GM18517 (cell line): ENCODE results near the gene TMEM156.
A peak's percentile ranks its signal among the peaks of the same experiment; 100 is the strongest.
"Not testable (repeated sequence)": the region's sequence is repeated elsewhere in the genome, so short reads cannot be mapped to it uniquely, and the experiment has no call there.

Source experiments
- ATAC-seq: cut with Tn5 transposase; IDR thresholded peaks from one replicate; pipeline ENCODE4 v1.9.1; 2021; ENCODE audit warnings: mild to moderate bottlenecking, moderate library complexity; ENCODE audit not compliant: unreplicated experiment

TMEM156 gene

DNA sequence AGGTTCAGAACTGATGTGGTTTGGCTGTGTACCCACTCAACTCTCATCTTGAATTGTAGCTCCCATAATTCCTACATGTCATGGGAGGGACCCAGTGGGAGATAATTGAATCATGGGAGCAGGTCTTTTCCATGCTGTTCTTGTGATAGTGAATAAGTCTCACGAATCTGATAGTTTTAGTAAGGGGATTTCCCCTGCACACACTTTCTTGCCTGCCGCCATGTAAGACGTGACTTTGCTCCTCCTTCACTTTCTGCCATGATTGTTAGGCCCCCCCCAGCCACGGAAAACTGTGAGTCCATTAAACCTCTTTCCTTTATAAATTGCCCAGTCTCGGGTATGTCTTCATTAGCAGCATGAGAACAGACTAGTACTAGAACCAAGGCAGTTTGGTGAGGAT is 73.0 kb downstream of the TMEM156 start:
- ATAC-seq: not testable (repeated sequence)

DNA sequence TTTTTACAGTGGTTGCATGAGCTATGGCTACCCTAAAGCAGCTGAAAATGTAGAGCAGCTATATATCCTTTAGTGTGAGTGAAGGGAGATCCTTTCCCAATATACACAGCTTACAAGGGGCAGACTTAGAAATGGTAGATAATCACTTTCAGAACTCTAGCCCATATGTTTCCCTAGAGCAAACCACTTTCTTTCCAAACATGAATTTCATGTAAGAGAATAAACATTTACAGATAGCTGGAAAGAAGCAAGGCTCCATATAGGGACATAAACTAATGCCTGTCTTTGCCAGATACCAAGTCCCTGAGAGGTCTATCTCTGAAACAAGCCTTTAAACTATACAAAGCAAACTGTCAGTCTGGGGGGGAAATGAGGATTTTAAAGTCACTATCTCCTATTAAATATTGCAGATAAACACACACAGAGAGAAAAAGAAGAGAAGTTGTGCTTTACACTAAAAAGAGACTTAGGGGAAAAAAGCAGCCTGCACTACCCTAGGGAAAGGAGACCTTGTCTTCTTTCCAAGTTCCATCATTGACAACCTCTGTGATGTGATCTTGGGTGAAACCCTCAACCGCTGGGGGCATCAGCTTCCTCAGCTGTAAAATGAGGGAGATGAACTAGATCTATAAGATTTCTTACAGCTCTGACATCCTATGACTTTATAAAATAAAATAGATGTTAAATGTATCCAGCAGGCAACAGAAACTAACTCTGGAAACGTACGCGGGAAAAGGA is 73.6 kb downstream of the TMEM156 start:
- ATAC-seq: peak; percentile 52

DNA sequence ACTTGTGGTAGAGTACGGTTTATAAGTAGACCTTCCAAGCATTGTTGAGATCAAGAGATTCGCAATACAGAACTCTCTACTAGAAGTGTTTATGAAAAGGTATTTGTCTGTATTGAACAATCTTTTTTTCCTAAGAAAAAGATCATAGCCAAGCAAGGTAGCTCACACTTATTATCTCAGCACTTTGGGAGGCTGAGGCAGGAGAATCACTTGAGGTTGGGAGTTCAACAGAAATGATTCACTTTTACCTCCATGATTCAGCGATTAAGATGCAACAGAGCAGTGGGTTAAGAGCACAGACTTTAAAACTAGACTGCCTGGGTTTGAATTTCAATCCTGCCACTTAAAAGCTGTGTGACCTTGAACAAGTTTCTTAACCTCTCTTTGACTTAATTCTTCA is 74.3 kb downstream of the TMEM156 start:
- no peak for ATAC-seq

DNA sequence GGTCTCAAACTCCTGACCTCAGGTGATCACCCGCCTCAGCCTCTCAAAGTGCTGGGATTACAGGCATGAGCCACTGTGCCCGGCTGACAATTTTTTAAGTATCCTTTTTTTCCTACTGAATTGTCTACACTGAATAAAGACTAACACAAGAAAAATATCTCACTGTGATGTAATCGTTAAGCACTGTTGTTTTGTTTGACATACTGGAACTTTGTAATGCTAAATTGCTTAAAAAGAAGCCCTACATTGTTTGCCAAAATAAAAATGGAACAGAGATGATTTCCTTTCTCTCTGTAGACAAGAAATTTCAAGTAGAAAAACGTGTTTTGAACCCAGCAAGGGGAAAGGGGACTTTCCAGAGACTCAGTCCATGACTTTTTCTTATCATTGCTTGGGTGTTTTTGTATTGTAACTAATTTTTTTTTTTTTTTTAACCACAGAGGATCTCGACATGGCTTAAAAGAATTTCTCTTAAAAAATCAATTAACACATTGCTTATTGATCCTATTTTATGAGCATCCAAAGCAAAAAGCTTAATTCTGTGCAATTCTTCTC is 74.9 kb downstream of the TMEM156 start:
- ATAC-seq: no peak

DNA sequence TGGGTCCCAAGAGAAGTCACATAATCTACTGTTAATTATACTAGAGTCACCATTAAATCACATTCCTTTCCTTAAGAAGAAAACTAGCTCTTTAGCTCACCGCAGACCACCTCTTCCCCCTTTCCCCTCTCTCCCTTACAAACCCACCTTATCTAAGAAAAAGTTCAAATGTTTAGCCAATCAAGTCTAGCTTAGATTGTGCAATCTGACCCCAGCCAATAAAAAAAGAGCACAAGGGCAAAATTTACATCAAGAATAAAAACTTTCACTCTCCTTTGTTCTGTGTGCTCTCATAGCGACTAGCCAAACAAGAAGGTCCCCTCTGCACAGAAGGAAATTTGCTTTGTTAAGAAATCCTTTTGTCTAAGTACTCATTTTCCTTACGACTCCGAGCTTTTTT is 76.3 kb downstream of the TMEM156 start:
- no peak for ATAC-seq

DNA sequence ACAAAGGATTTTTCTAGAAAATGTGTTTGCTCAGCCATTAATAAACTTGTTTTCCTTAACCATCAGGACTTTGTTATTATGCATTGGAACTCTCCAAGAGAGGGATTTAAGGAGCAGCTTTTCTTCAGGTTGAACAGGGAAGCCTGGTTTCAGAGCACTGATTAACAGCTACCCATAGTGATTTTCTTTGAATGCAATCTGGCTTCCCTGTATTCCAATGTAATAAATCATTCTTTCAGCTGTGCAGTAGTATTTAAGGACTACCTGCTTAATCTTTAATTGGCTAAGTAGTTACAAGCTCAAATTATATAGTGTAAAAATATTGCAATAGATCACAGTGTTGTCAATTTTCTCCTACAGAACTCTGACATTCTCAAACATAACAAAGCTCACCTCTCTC is 77.5 kb downstream of the TMEM156 start:
- ATAC-seq: no peak

DNA sequence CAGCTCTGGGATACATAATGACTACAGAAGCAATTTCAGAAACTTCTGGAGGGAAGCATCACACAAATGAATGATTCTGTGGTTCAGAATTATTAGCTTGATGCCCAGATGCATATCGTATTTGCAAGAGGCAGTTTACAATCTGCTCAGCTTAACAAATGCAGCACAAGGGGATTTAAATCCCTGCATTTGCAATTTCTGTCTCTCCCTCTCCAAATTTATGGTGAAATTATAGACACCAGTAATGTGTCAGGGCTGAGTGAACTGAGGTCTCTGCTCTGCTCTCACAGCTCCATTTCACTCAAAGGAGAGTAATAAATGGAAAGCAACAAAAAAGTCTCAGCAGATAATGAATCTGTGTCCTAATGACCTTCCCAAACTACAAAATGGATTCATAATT is 80.2 kb downstream of the TMEM156 start:
- no peak for ATAC-seq

DNA sequence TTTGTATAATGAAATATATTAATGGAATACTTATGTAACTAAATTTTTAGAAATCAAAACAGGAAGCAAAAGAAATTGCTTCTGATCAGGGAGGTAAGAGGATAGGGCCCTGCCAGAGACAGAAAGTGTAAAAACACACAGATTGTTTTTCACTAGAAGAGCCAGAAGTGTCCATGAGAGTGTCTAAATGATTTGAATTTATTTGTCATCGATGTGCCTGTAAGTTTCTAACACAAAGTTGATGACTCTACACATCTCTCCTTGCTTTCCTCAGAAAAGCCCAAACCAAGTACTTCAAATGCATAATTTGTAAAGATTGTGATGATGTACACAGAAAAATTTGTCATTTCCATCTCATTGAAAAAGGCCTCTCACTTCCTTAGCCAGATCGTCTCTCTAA is 80.6 kb downstream of the TMEM156 start:
- no peak for ATAC-seq

DNA sequence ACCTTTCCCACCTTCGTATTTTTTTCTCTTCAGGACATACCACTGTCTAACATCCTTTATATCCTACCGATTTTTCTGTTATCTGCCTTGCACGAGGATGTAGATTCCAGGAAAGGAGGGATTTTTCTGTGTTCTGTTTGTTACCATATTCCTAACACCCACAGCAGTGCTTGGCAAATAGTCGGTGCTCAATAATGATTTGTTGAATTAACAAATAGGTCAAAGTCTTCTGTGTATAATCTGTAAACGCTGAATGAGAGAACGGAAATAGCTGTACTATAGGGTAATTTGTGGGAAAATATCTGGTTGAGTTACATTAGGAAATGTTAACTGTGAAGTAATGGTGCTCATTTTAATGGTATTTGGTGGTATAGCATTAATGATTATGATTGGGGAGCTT is 81.5 kb downstream of the TMEM156 start:
- no peak for ATAC-seq

DNA sequence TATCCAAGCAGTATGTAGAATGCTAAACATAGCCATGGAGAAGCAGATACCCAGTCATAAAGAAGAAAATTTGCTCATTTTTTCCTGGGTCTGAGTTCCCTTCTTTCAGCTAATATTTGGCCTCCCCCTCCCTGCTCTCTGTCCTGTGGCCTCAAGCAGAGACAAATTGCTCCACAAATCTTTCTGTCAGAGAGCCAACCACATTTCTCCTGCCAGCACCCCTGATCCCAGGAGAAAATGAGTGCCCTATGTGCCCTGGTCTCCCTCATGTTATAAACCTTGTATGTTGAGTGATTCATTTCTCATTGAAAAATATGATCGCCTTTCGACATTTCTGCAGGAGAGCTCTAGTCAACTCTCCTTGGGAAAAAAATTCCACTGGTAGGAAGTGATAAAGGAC is 82.0 kb downstream of the TMEM156 start:
- no peak for ATAC-seq

DNA sequence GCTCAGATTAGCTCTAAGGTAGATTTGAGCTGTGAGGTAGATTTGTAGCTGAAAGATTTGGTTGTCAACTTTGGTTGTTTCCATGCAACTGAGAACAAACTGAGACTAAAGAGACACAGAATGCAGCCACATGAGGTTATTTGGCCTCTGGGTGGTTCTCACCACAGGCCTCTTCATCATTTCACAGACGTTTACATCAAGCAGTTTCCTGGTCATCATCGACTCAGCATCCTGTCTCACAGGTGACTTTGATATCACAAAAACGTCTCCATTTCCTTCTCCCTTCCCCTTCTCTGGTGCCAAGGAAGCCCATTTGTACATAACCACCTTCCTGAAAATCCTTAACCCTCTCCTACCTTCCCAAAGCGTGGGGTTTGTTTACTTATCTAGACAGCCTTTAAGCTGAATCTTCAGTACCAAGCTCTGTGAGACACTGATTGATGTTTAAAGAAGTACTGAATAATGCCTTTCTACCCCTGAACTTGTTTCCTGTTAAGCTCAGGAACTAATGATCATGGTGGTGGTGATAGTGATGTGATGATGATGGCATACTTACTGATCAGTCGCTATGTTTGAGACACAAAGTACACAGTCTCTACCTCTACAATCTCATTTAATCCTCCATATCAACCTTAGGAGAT is 82.7 kb downstream of the TMEM156 start:
- no peak for ATAC-seq

DNA sequence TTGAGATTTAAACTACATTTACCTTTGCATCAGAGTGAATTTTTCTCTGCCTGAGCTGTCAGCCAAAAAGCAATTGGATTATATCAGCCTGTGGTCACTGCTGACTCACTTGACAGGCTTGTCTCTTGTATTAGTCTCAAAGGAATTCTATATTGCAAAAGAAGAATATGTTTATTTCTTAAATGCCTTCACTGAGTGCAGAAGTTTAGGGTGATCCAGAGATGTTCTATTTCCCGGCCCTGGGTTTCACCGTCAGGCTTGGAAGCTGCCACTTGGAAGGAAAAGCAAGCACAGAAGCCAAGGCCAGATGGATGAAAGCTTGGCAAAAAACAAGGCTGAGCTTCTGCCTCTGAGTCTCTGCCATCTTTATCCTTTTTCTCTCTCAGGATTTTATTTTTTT is 83.7 kb downstream of the TMEM156 start:
- ATAC-seq: no peak

DNA sequence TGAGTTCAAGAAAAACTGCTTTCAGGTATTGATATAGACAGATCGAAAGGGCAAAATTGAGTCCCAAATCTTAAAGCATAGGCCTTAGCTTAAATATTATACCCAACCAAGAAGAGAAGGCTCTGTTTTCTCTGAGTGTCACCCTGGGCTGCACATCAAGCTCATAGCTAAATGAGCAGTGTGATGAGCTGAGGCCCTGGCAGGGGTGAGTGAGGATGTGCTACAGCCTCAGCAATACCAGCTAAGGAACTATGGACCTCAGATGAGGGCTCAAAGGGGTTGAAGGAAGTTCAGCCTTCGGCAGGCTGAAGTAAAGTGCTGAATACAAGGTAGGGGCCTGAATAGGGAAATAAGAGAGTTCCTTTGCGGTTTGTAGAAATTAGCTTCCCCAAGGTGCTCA is 85.3 kb downstream of the TMEM156 start:
- ATAC-seq: no peak

DNA sequence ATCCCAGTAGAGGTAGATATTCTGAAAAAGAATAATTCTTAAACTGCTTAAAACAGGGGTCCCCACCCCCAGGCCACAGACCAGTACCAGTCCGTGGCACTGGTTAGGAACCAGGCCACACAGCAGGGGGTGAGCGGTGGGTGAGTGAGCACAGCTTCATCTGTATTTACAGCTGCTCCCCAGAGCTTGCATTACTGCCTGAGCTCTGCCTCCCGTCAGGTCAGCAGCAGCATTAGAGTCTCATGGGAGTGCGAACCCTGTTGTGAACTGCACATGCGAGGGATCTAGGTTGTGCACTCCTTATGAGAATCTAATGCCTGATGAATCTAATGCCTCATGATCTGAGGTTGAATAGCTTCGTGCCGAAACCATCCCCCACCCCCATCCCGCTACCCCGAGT is 87.8 kb downstream of the TMEM156 start:
- ATAC-seq: no peak

DNA sequence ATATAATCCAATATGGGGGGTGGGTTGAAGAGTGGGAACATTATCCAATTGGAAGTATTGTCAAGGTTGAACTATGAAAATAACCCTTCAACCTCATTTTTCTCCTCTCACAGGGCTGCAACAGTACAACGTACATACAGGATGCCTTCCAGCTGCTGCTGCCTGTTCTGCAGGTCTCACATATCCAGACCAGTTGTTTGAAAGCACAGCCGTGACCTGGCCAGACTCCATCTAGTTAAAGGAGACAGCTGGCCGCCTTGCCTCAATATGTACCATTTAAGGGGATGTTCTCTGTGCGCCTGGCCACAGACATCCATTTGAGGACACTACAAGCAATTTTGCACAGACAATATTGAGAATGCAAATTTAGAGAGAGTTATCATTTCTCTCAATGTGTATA is 88.9 kb downstream of the TMEM156 start:
- ATAC-seq: no peak

DNA sequence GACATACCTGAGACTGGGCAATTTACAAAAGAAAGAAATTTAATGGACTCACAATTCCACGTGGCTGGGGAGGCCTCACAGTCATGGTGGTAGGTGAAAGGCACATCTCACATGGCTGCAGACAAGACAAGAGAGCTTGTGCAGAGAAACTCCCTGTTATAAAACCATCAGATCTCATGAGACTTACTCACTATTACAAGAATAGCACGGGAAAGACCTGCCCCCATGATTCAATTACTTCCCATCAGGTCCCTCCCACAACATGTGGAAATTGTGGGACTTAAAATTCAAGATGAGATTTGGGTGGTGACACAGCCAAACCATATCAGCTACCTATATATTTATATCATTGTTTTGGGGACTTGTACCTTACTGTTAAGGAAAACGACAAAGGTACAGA is 90.3 kb downstream of the TMEM156 start:
- not testable (repeated sequence) for ATAC-seq

DNA sequence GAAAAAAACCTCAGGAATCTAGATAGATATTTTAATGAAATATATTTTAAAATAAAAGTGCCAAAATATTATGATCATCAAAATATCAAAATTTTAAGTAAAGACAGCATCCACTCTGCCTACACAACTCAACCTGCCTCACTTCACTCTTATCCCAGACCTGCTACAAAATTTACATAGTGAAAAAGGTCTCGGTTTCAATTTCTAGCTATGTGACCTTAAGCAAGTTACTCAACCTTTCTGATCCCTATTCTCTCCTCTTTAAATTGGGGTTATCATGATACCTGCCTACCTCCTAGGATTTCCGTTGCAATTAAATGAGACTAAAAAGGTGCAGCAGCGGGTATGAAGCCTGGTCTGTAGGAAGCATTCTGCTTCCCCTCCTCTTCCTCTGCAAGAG is 91.7 kb downstream of the TMEM156 start:
- ATAC-seq: no peak

DNA sequence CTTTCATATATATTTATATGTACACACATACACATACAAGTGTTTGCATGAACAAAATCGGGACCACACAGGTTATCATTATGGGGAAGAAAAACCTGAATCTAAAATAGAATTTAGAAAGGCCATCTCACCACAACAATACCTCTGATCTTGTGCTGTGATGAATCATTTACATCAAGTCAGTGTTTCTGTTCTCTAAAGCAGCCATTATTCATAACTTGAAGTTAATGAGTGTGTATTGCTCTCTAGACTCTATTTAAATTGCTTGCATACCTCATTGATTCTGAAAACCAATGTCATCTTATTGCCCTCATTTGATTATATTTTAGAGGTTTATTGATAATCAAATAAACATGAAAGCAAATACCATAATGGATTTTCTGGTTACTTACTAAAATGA is 93.0 kb downstream of the TMEM156 start:
- peak; percentile 78 for ATAC-seq

DNA sequence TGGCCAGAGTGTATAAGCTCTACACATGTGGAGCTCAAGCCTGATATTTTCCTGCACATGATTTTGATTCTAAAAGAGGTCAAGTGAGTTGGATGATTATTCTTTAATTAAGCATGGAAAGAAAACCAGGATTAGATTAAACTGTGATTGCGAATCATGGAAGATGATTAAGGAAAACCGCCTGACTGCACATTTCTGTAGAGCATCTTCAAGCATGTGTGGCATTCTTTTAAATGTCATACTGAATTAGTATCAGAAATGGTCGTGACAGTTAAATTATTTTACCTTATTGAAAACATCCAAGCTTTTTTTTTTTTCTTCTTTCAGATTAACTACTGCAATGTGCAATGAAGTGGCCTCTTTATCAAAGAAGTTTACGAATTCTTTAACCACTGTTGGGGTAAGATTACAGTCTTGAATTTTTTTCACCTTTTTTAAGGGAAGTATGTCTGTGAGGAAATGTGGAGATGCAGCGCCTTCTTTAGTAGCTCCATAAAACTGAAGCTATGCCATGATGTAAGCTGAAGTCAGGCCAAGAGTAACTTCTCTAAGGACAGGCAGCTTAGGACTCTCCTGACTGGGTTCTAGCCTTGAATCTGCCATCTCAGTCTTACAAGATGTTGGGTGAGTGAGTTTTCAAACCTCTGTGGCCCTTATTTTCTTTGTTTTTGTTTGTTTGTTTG is 96.7 kb downstream of the TMEM156 start:
- ATAC-seq: no peak

DNA sequence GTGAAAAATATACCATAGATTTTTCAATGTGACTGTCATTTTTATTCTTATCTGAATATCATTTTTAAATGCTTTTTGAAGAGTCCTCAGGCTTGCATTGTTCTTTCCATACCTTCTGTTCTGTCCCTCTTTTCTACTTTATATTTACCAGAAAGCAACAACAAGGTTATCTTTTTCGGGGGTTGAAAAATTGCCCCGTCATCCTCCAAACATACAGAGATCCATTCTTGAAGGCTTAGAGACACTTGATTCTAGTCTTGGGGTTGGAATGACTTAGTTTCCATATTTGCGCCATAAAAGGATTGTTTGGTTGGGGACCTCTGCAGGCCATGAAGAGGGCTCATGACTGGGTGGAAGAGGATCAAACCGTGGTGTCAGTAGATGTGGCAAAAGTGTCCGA is 101.1 kb downstream of the TMEM156 start:
- no peak for ATAC-seq

DNA sequence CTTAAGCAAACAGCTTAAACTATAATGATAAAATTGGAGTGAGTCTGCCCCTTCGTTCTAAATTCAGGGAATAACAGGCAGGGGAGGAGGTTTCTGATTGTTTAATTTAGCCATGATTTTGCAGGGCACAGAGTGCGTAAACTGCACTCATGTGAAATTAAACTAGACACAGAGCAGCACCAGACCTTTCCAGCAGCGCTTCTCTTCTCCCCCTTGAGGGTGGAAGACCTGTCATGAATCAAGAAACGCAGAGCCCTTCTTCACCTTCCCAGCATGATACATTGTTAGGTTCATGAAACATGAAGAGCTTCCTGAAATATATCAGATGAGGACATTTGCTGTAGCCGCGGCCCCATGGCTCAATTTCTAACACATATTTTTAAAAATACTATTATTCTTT is 101.5 kb downstream of the TMEM156 start:
- no peak for ATAC-seq

DNA sequence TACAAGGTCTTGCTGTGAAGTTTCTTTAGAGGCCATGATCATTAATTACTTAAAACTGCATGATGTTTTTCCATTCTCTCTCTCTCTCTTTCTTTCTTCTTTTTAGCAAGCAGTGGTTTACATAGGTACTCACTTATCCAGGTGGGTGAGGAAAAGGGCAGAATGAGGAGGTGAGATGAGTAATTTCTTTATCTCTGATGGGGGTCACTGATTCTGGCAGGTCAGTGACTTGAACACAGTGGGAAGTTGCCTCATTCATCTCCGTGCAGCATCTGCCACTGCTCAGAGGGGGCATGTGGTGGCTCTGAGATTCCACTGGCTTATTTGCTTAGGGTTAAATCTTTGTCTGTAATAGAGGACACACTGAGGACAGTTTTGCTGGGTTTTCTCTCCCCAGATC is 102.0 kb downstream of the TMEM156 start:
- no peak for ATAC-seq
